A549 treated with CpdA at 1 μM for 4 hours (cell line): ENCODE measurements around the gene SYK. TPM values are rescaled to one million over a fixed set of nuclear protein-coding genes. Genes with fewer than 3 reads are reported as not detected.

Experiments
- total RNA-seq: library from RNA; stranded (reverse); fragments of 200-300 nt; extraction: Qiagen RNA extraction; gene quantifications from 5 replicates; pipeline ENCODE4 v1.2.3, GENCODE V29; 2022; ENCODE audit warnings: low read depth

SYK gene
- 0.05 to 0.09 TPM in 2 of 5 replicates, not detected in the others for total RNA-seq

DNA sequence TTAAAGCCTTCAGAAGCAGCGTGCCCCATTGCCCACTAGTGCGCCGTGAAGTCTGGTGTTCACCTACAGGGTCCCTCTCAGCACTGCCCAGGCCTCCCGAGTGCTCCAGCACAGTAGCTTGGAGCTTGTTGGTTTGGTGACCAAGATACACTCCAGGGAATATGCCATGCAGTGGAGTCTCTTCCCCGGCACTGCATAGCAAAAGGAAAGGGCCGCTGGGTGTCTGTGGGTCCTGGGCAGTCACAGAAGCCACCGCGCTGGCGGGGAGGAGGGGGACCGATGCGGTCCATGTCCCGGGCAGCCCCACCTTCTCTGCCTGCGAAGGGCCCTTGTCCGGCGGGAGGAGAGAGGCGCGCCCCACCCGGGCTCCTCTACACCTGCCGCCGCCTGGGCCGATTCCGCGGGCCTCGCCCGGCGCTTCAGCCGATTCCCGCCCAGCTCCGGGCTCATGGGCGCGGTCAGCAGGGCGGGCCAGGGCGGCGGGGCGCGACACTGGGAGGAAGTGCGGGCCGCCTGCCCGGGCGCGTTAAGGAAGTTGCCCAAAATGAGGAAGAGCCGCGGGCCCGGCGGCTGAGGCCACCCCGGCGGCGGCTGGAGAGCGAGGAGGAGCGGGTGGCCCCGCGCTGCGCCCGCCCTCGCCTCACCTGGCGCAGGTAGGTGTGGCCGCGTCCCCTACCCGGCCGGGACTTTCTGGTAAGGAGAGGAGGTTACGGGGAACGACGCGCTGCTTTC is at the start of gene SYK:
SYK (plus strand) TSS at position 579 of the 732 bp plus-strand sequence. CDS start 42,080 bp downstream, outside the sequence.

Other genes with a start within 250 kb of the SYK start
- 0.03 TPM in 1 of 5 replicates, not detected in the others for gene DIRAS2, start 159.0 kb upstream of the SYK start, total RNA-seq